MCF 10A (cell line): ENCODE measurements around the gene PNLIPRP1. TPM values are rescaled to one million over a fixed set of nuclear protein-coding genes. Genes with fewer than 3 reads are reported as not detected.

Source experiments
- Bru-seq: library from RNA; stranded (reverse); fragments of 400-500 nt; gene quantifications from one replicate; lab custom pipeline; 2021; lab: Mats Ljungman, UMichigan
- BruChase-seq, 2 experiments: library from RNA; stranded (reverse); fragments of 400-500 nt; gene quantifications; one replicate each; lab custom pipeline; 2021; lab: Mats Ljungman, UMichigan
- BruUV-seq: library from RNA; stranded (reverse); fragments of 400-500 nt; replicated peaks from 2 replicates; lab custom pipeline; 2021; lab: Mats Ljungman, UMichigan
- CTCF ChIA-PET: fragments of 300-600 bp; sonication (Branson Sonifier 250); formaldehyde crosslinking; extraction: SDS; loops from one replicate; lab custom pipeline; 2021; ENCODE audit warnings: antibody characterized with exemption, inconsistent platforms; lab: Yijun Ruan, JAX
- POLR2A ChIA-PET: fragments of 300-600, 350-650 bp; sonication (Branson Sonifier 250); formaldehyde crosslinking; extraction: SDS; loops from one replicate; lab custom pipeline; 2020; ENCODE audit warnings: antibody characterized with exemption, inconsistent platforms; lab: Yijun Ruan, JAX
- DNase-seq: peaks from one replicate; pipeline ENCODE4 v3.0.0-alpha.2; 2018; ENCODE audit not compliant: unreplicated experiment
- H3K27ac Mint-ChIP-seq: one replicate; pipeline ENCODE4 v1.8.0; 2022; ENCODE audit warnings: mild to moderate bottlenecking, low read depth, mixed read lengths; ENCODE audit not compliant: unreplicated experiment
- H3K27me3 Mint-ChIP-seq: one replicate; pipeline ENCODE4 v1.8.0; 2022; ENCODE audit warnings: mixed read lengths; ENCODE audit not compliant: insufficient read depth, unreplicated experiment
- H3K36me3 Mint-ChIP-seq: one replicate; pipeline ENCODE4 v1.8.0; 2022; ENCODE audit warnings: mild to moderate bottlenecking, moderate library complexity, mixed read lengths; ENCODE audit not compliant: insufficient read depth, unreplicated experiment
- H3K4me1 Mint-ChIP-seq: one replicate; pipeline ENCODE4 v1.8.0; 2022; ENCODE audit warnings: mixed read lengths; ENCODE audit not compliant: insufficient read depth, unreplicated experiment
- H3K4me3 Mint-ChIP-seq: one replicate; pipeline ENCODE4 v1.8.0; 2022; ENCODE audit warnings: mild to moderate bottlenecking, moderate library complexity, mixed read lengths; ENCODE audit not compliant: unreplicated experiment
- H3K9me3 Mint-ChIP-seq: one replicate; pipeline ENCODE4 v1.8.0; 2022; ENCODE audit warnings: mixed read lengths; ENCODE audit not compliant: unreplicated experiment
- intact Hi-C: fragments of 100-400 bp; cut with micrococcal nuclease; formaldehyde crosslinking; loops from 2 replicates; pipeline ENCODE4 v1.14.1; 2022
- long read RNA-seq: library from polyadenylated mRNA; stranded (forward); transcript quantifications from one replicate; pipeline ENCODE4 v2.0.0, GENCODE V29; 2022
- total RNA-seq: library from RNA; stranded (reverse); gene quantifications from 2 replicates; pipeline ENCODE4 v1.2.3, GENCODE V29; 2022
- TF ChIP-seq, protein P1 (sequence below): fragments of 200-600 bp; IDR thresholded peaks from one replicate; pipeline ENCODE4 v1.8.0; 2022; ENCODE audit warnings: antibody characterized with exemption, mild to moderate bottlenecking; ENCODE audit not compliant: unreplicated experiment

The PNLIPRP1 gene
- total RNA-seq (not detected in 2 replicates), Bru-seq, nascent RNA (percentile 9 among the genes with signal in this experiment), BruChase-seq, experiment 1, labeled RNA remaining after a 6-hour chase (not detected), BruChase-seq, experiment 2, labeled RNA remaining after a 2-hour chase (percentile 5 among the genes with signal in this experiment)
- long read RNA-seq: 0 reads

DNA sequence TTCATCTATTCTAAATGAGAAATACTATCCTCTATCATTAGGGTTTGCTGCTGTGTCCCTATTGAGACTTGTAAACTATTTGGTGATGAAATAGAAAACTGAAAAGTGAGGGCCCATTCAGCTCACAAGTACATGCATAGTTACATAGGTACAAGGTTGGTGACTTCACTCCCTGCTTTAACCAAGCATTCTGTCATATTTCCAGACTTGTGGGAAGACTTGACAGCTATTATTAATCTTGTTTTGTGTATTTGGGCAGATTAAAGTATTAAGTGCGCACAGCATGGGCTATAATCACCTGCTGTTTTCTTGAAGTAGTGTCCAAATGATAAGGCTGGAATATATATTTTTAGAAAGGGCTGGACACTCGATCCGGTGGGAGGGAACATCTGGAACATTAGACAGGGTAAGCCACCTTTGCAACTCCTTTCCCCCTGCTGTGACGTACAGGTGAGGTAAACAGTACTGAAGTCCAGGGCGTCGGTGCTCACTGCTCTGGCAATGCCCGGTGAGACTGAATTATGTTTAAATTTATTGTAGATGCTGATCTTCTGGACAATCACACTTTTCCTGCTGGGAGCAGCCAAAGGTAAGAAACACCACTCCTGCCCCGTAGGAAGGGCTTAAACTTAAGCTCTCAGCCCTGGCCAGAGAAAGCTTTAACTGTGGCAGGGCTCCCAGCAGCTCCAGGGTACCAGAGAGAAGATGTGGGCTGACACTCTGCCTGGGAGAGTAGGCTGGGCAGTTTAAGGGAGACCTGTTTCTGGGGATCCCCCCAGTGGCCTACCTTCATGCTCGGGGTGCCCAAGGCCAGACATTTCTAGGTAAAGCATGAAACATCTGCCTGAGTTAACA, at the start of gene PNLIPRP1:
TSS of gene PNLIPRP1 (plus strand) at position 370 of the 855 bp plus-strand sequence. CDS start at position 541, 171 bp downstream.
- CTCF ChIA-PET: no interaction called here
- H3K9me3 Mint-ChIP-seq: no peaks in the 10 kb centered on the region
- intact Hi-C loops: no loop called here
- H3K27ac Mint-ChIP-seq: no peak within 1 kb of the TSS
- H3K4me1 Mint-ChIP-seq: no peaks in the 10 kb centered on the region
- H3K4me3 Mint-ChIP-seq: no peak within 1 kb of the TSS
- BruUV-seq: no TSS peak
- TF ChIP-seq, protein P1, sequence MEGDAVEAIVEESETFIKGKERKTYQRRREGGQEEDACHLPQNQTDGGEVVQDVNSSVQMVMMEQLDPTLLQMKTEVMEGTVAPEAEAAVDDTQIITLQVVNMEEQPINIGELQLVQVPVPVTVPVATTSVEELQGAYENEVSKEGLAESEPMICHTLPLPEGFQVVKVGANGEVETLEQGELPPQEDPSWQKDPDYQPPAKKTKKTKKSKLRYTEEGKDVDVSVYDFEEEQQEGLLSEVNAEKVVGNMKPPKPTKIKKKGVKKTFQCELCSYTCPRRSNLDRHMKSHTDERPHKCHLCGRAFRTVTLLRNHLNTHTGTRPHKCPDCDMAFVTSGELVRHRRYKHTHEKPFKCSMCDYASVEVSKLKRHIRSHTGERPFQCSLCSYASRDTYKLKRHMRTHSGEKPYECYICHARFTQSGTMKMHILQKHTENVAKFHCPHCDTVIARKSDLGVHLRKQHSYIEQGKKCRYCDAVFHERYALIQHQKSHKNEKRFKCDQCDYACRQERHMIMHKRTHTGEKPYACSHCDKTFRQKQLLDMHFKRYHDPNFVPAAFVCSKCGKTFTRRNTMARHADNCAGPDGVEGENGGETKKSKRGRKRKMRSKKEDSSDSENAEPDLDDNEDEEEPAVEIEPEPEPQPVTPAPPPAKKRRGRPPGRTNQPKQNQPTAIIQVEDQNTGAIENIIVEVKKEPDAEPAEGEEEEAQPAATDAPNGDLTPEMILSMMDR: no peak
- no peaks in the 10 kb centered on the region for H3K36me3 Mint-ChIP-seq
- POLR2A ChIA-PET: no interaction called here
- DNase-seq: no peak
- no peaks in the 10 kb centered on the region for H3K27me3 Mint-ChIP-seq

DNA sequence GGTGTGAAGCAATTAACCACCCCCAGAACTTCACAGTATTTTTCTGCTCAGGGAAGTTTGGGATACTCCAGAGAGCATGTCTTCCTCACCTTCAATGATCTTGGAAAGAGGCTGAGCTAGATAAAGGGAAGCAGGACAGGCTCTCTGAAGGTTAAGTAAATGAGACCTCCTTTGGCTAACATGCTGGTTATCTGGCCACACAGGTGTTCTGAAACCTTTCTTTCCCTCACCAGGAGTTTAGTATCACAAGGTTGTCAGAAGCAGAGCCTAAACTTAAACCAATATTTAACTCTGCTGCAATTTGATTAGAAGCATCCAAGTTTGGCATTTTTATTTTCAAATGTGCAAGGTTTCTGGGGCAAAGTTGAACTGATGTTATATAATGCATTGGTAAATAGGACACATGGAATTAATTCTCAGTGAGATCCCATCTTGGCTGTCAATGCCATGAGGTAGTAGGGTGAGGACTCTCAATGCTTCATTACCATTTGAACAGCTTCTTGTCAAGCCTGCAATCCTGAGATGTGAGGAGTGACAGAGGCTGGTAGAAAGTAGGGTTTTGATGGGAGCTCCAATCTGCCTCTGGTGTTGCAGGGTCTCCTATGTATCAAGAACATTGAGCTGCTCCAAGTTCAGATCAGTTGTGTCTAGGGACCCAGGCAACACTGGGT, 48.6 kb upstream of the PNLIPRP1 start:
- ChIA-PET CTCF (interaction anchor here (0.6 kb wide), 1 partner anchor 1074 kb away, joined by 3 read pairs; no protein-coding TSS in a partner anchor), POLR2A (no interaction called here)
- Mint-ChIP-seq H3K9me3 (peaks cover 21% of the 10 kb centered on the region), H3K4me3 (no peak overlapping the region), H3K4me1 (peaks cover 6% of the 10 kb centered on the region), H3K36me3 (no peaks in the 10 kb centered on the region), H3K27me3 (no peaks in the 10 kb centered on the region), H3K27ac (no peak overlapping the region)
- TF ChIP-seq, protein P1: no peak
- no peak for DNase-seq
- no TSS peak for BruUV-seq
- intact Hi-C loops: no loop called here

DNA sequence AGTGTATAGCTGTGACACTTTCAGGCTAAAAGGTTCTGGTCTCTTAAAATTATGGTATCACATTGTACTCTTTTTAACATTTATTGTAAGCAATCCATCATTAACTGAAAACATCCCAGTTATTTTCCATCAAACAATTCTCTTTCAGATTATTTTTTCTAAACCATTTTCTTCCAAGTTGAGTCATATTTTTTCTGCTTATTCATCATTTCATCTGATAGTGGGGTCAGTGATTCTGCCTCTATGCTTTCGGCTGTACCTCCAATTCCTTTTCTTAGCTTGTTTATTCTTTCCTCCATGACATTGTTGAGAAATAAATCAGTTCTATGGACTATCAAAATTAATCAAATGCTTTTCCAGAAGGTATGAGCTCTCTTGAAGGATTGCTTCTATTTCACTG, 45.6 kb upstream of the PNLIPRP1 start:
- no peaks in the 10 kb centered on the region for H3K27me3 Mint-ChIP-seq
- H3K36me3 Mint-ChIP-seq: no peaks in the 10 kb centered on the region
- H3K4me3 Mint-ChIP-seq: no peak overlapping the region
- H3K9me3 Mint-ChIP-seq: peaks cover 8% of the 10 kb centered on the region
- no peak overlapping the region for H3K27ac Mint-ChIP-seq
- no TSS peak for BruUV-seq
- POLR2A ChIA-PET: no interaction called here
- CTCF ChIA-PET: interaction anchor here (0.8 kb wide), 2 partner anchors 43 to 243 kb away, joined by 3 read pairs; no protein-coding TSS in a partner anchor
- TF ChIP-seq, protein P1: no peak
- DNase-seq: no peak
- intact Hi-C loops: no loop called here
- no peaks in the 10 kb centered on the region for H3K4me1 Mint-ChIP-seq

DNA sequence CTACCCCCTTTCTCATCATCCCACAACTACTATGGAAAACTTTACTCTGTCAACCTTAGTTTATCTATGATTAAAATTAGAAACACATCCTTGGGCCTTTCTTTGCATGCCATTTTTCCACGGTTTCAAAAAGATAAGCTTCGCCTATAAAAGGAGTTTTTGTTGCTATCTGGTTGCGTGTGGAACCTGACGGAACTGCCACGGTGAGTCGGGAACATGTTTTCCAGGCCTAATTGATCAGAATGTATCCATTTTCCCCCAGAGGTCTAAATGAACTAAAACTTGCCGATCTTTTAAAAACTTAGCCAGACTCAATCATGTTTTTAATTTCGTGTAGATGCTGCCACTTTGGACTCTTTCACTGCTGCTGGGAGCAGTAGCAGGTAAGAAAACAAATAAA, 45.0 kb upstream of the PNLIPRP1 start, which contains the start of gene PNLIP:
TSS of gene PNLIP (plus strand) at position 176 of the 400 bp plus-strand sequence. CDS start at position 338, 162 bp downstream.
- intact Hi-C loops: no loop called here
- H3K27me3 Mint-ChIP-seq: no peaks in the 10 kb centered on the region
- POLR2A ChIA-PET: no interaction called here
- no TSS peak for BruUV-seq
- H3K4me3 Mint-ChIP-seq: no peak within 1 kb of the TSS
- no peak for DNase-seq
- H3K27ac Mint-ChIP-seq: no peak within 1 kb of the TSS
- peaks cover 2% of the 10 kb centered on the region for H3K9me3 Mint-ChIP-seq
- CTCF ChIA-PET: interaction anchor here (0.8 kb wide), 1 partner anchor 243 kb away, joined by 3 read pairs; no protein-coding TSS in a partner anchor
- no peaks in the 10 kb centered on the region for H3K36me3 Mint-ChIP-seq
- H3K4me1 Mint-ChIP-seq: no peaks in the 10 kb centered on the region
- TF ChIP-seq, protein P1: no peak
